Heart right ventricle (tissue), 16 donors: Measurements from ENCODE around the gene FGFBP2. TPM values are rescaled to one million over a fixed set of nuclear protein-coding genes. Genes with fewer than 3 reads are reported as not detected.

Experiments
- ATAC-seq, 8 donors: fragments of 200-7000 bp; cut with Tn5 transposase; one replicate each; pipeline ENCODE4 v1.9.1; 2020; ENCODE audit warnings: mild to moderate bottlenecking in 8 of 8, moderate library complexity in 8 of 8, moderate number of reproducible peaks in 1 of 8
- DNase-seq, 2 donors: peaks; one replicate each; pipeline ENCODE4 v3.0.0-alpha.2; 2020
- H3K27ac ChIP-seq, 10 donors: fragments of 200-600 bp; sonication (generic) in 2 of 10; one replicate each; pipeline versions ENCODE4 v1.5.0 to v1.8.0; 2020 to 2022; ENCODE audit warnings: mild to moderate bottlenecking in 3 of 10
- H3K27me3 ChIP-seq, 7 donors: fragments of 200-600 bp; one replicate each; pipeline ENCODE4 v1.8.0; 2021 to 2022; ENCODE audit warnings: mild to moderate bottlenecking in 2 of 7
- H3K36me3 ChIP-seq, 9 donors: fragments of 200-600 bp; sonication (generic) in 1 of 9; one replicate each; pipeline versions ENCODE4 v1.5.0 to v1.8.0; 2020 to 2022; ENCODE audit warnings: mild to moderate bottlenecking in 2 of 9
- H3K4me1 ChIP-seq, 9 donors: fragments of 200-600 bp; sonication (generic) in 1 of 9; one replicate each; pipeline versions ENCODE4 v1.5.0 to v1.8.0; 2020 to 2022; ENCODE audit warnings: mild to moderate bottlenecking in 4 of 9
- H3K4me3 ChIP-seq, 10 donors: fragments of 200-600 bp; sonication (generic) in 2 of 10; one replicate each; pipeline versions ENCODE4 v1.5.0 to v1.8.0; 2020 to 2022; ENCODE audit warnings: mild to moderate bottlenecking in 7 of 10, moderate library complexity in 2 of 10
- H3K9me3 ChIP-seq, 11 donors: fragments of 200-600 bp in 10 of 11; sonication (generic) in 2 of 11; one replicate each; pipeline versions ENCODE4 v1.5.0 to v1.8.0; 2013 to 2022; ENCODE audit warnings: mild to moderate bottlenecking in 2 of 11, control low read depth in 1 of 11, moderate library complexity in 1 of 11
- CTCF ChIP-seq, 9 donors: fragments of 200-600 bp; sonication (generic) in 2 of 9; IDR thresholded peaks; one replicate each; pipeline versions ENCODE4 v1.5.0 to v1.8.0; 2021 to 2022; ENCODE audit warnings: antibody characterized with exemption in 9 of 9, mild to moderate bottlenecking in 5 of 9, moderate library complexity in 1 of 9
- WGBS, 2 donors: extraction: QIAGEN DNeasy Blood & Tissue Kit; methylation state at CpG; one replicate each; pipeline ENCODE4 v1.1.7; 2013; ENCODE audit warnings: inconsistent platforms in 1 of 2; 5-methylcytosine and 5-hydroxymethylcytosine counted together
- intact Hi-C, 10 donors: fragments of 100-400 bp; cut with DNase I; formaldehyde crosslinking; loops; one replicate each; pipeline versions ENCODE4 v1.11.1 to v1.14.2; 2022
- polyA plus RNA-seq, 2 donors: library from polyadenylated mRNA; stranded (reverse); fragments of 200-250 nt; gene quantifications; one replicate each; pipeline ENCODE4 v1.2.3, GENCODE V29; 2013
- total RNA-seq, 10 donors: library from RNA; stranded (reverse); fragmentation: NEBNext Ultra II Directional in 3 of 10; extraction: Animal tissue kit (Norgen Biotek cat#: 25700) in 3 of 10; gene quantifications; one replicate each; pipeline versions ENCODE4 v1.2.1 to v1.2.4, GENCODE V29; 2021 to 2023
- donor health status: Arrhythmogenic right ventricular cardiomyopathy.
- donor health status: ischemic (EF 13 %, LVEDD 7.1; RV severe dilation, severe dysfunction).
- donor health status: healthy with polysubstance abuse.
- donor health status: DM: no; HTN: yes; CAD: no.
- donor health status: DM: no; HTN: no; CAD: no.
- donor health status: ischemic (EF 25% LVEDD 6.9; RV normal size, moderate dysfunction).
- donor health status: ischemic (EF 25% LVEDD 5.7; RV mildly dilated, moderate dysfunction).
- donor health status: healthy.
- donor health status: DM: yes; HTN: yes; CAD: no.
- donor health status: Ischemic cardiomyopathy.
- donor health status: ischemic (EF 35%, LVEDD 5.7; RV mildly dilated, moderate dysfunction).
- donor health status: nonischemic (EF 11% LVEDD 7.7; RV severe dilation, severe dysfunction).
- donor health status: DM: yes; HTN: yes; CAD: no.
- donor health status: PGD.
- donor health status: ischemic (EF 29% LVEDD 5.4; RV normal size, mild dysfunction).
- donor health status: nonischemic (EF 23%, LVEDD 6.1; RV moderate dilation, normal function).

The FGFBP2 gene
- total and polyA plus RNA-seq, 12 donors = 0.32 to 15.8 (median 1.6) TPM

GRCh38 chr4:15913631-15913970 is 49.4 kb downstream of the FGFBP2 start:
- Histone ChIP-seq H3K36me3 (no peaks in the 10 kb centered on the region), H3K9me3 (no peaks in the 10 kb centered on the region), H3K27ac (no peak overlapping the region), H3K27me3 (peaks cover 0 to 33% (median 14%) of the 10 kb centered on the region in 7 donors), H3K4me3 (no peak overlapping the region), H3K4me1 (no peaks in the 10 kb centered on the region)
- WGBS, 2 donors = 53 to 60% methylated on average over 2 of the region's 2 CpGs
- intact Hi-C loops = no loop called here
- DNase-seq (no peak), ATAC-seq (no peak)
- no peak for TF ChIP-seq CTCF (IDR thresholded peaks at IDR 0.05)

- ATAC-seq (no peak), DNase-seq (no peak)
- Histone ChIP-seq H3K36me3 (no peaks in the 10 kb centered on the region), H3K4me3 (no peak overlapping the region), H3K4me1 (no peaks in the 10 kb centered on the region), H3K27ac (no peak overlapping the region), H3K27me3 (peaks cover 0 to 29% (median 12%) of the 10 kb centered on the region in 7 donors), H3K9me3 (no peaks in the 10 kb centered on the region)
- no peak for TF ChIP-seq CTCF (IDR thresholded peaks at IDR 0.05)
- intact Hi-C loops = no loop called here
- 56 to 59% methylated on average over 8 of the region's 8 CpGs for WGBS, 2 donors
Measured at GRCh38 chr4:15912961-15913630, 49.9 kb downstream of the FGFBP2 start.

- no peak for ATAC-seq
- no peak for TF ChIP-seq CTCF (IDR thresholded peaks at IDR 0.05)
- peaks cover 0 to 23% (median 11%) of the 10 kb centered on the region in 7 donors for H3K27me3 ChIP-seq
- WGBS, 2 donors = 61 to 71% methylated on average over 7 of the region's 7 CpGs
- H3K9me3 ChIP-seq = no peaks in the 10 kb centered on the region
- H3K4me3 ChIP-seq = no peak overlapping the region
- intact Hi-C loops = no loop called here
- H3K27ac ChIP-seq = no peak overlapping the region
- H3K36me3 ChIP-seq = no peaks in the 10 kb centered on the region
- no peak for DNase-seq
- H3K4me1 ChIP-seq = no peaks in the 10 kb centered on the region
Measured at GRCh38 chr4:15912236-15912635, 50.7 kb downstream of the FGFBP2 start.

Other genes starting within 250 kb of the FGFBP2 start
- 10 to 100 TPM in 1 of 10 donors, 1 to 10 TPM in 7, under 1 TPM in 2; 0.68 to 11.3 (median 3.3) TPM for gene CD38, start 184.8 kb downstream of the FGFBP2 start, total RNA-seq
- gene CD38, start 184.8 kb downstream of the FGFBP2 start, polyA plus RNA-seq = 1 to 10 TPM; 1.3 to 3.7 TPM
- not detected for gene FGFBP1, start 24.4 kb downstream of the FGFBP2 start, total RNA-seq
- gene FGFBP1, start 24.4 kb downstream of the FGFBP2 start, polyA plus RNA-seq = under 1 TPM in 1 of 2 donors, not detected in 1; 0.13 TPM
- 10 to 100 TPM in 4 of 10 donors, 1 to 10 TPM in 6; 1.3 to 19.3 (median 3.4) TPM for gene PROM1, start 120.8 kb upstream of the FGFBP2 start, total RNA-seq
- 1 to 10 TPM; 1.2 to 4.5 TPM for gene PROM1, start 120.8 kb upstream of the FGFBP2 start, polyA plus RNA-seq